HG02763 (cell line): Measurements from ENCODE around the gene KCNA3.

Experiments
- ATAC-seq: cut with Tn5 transposase; IDR thresholded peaks from one replicate; pipeline ENCODE4 v1.9.1; 2021; ENCODE audit warnings: mild to moderate bottlenecking, moderate library complexity; ENCODE audit not compliant: unreplicated experiment

Gene KCNA3

GRCh38 chr1:110639724-110640386 is 34.9 kb downstream of the KCNA3 start:
- ATAC-seq: no peak

GRCh38 chr1:110638556-110638955 is 36.2 kb downstream of the KCNA3 start:
- ATAC-seq: no peak

GRCh38 chr1:110638058-110638457 is 36.7 kb downstream of the KCNA3 start:
- no peak for ATAC-seq

DNA sequence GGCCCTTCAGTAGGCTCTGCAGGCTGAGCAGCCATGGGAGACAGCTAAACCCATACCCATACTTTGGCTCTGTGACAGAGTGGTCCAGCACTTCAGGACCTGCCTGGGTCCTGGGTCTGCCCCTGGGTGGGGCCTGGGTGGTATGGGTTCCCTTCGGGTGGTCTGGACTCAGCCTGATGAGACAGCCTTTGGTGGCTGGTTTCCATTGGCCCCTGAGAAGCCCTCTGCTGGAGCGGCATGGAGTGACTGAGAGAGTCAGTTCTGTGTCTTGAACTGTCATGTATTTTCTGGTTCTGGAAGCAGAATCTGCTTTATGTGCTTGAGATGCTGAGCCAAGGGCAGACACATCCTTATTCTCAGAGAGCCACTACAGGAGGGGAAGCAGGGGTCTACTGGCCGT is 37.3 kb downstream of the KCNA3 start:
- ATAC-seq: no peak

DNA sequence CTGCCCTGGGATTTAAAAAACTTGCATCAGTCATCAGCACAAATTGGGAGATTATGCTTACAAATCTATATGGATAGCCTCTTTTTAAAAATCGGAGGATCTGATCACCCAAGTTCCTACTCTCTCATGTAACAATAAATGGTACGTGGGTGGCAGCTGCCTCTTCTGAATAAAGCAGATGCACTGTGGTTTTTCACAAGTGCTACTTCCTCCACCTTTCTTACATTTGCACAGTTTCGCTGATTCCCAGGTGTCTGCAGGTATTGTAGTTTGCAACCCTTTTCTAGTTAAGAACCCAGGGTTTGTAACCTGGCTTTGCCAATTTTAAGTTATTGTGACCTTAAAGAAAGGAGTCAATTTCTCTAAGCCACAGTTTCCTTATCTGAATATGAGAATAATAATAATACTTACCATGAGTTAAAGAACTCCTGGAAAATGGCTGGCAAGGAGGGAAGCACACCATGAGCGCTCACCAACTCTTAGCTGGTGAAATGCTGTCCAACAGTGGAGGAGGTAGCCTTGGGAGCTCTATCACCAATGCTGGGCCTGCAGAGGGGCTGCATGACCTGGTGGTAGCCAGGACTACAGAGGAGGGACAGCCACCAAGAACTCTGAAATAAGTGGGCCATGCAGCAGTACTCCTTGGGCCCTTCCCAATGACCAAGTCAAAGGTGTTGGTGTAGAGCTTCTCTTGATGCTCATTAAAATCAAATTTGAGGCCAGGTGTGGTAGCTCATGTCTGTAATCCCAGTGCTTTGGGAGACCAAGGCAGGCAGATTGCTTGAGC is 38.4 kb downstream of the KCNA3 start:
- ATAC-seq: no peak

DNA sequence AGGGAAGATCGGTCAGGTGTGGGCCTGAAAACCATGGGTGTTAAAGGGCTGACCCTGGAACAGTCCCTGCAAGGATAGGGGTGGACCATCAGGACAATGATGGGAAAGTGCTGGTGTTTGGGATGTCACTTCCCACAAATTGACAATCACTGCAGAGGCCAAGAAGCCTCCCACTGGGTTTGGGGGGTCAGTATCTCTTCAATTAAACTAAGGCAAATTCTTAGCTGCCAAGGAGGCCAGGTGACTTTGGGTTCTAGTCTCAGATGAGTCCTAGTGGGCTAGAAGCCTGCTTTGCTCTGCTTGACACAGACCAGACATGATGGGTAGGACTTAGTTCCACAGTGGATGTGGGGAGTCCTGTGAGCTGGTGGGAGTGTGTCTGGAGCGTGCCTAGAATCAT is 39.3 kb downstream of the KCNA3 start:
- no peak for ATAC-seq

DNA sequence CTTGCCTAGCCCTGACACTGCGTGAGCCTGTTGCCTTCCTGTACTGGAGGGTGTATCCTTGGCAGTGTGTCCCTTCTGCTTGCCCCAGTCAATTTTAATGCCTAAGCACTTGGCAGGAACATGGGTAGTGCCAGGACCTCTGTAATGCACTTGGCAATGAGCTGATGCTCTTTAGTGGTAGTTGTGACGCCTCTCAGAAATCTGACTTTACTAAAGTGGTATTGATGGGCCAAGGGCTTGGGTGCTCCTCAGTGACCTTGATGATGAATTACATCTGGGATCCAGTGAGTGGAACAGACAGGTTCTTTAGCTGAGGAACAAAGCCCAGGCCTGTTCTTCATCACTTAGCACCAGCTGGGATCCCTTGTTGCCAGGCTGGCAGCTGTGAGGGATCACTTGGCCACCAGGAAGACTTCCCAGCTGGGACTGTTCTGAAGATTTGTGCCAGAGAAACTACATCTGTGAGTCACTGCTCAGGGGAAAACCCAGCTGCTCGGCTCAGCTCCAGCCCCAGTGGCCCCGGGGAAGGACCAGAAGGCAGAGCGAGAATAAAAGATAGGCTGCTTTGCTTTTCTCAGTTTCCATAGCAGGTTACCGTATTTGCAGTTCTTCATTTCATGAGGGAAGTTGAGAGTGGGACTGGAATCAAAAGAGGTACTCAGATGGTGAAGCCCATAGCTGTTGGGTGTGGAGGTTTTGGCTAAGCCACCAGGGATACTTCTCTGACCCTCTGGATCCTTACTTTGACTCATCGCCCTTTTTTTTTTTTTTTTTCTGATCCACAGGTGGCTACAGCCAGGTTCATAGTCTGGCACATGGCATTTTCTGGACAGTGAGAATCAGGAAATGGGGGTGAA is 40.1 kb downstream of the KCNA3 start:
- peak; percentile 63 for ATAC-seq

- ATAC-seq: no peak
These were observed 40.7 kb downstream of the KCNA3 start for GRCh38 chr1:110634086-110634454.

DNA sequence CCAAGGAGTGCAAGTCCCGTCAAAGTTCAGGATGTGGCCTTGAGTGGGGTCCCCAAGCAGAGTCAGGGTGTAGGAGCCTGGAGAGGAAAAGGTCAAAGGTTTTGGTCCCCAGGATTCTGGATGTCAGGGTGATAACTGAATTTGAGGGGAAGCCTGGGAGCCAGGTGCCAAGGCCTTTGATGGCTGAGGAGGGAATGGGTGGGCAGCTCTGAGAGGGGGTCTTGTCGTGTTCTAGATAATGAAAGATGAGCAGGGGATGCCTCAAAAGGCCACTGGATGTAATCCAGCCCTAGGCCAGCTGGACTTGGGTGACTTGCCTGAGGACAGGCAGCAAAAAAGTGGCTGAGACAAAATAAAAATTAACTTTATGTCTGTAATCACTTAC is 41.1 kb downstream of the KCNA3 start:
- ATAC-seq: no peak

- ATAC-seq: no peak
These were observed 42.7 kb downstream of the KCNA3 start for GRCh38 chr1:110631836-110632620.

GRCh38 chr1:110630839-110631663 is 43.7 kb downstream of the KCNA3 start:
- ATAC-seq: peak; percentile 47

DNA sequence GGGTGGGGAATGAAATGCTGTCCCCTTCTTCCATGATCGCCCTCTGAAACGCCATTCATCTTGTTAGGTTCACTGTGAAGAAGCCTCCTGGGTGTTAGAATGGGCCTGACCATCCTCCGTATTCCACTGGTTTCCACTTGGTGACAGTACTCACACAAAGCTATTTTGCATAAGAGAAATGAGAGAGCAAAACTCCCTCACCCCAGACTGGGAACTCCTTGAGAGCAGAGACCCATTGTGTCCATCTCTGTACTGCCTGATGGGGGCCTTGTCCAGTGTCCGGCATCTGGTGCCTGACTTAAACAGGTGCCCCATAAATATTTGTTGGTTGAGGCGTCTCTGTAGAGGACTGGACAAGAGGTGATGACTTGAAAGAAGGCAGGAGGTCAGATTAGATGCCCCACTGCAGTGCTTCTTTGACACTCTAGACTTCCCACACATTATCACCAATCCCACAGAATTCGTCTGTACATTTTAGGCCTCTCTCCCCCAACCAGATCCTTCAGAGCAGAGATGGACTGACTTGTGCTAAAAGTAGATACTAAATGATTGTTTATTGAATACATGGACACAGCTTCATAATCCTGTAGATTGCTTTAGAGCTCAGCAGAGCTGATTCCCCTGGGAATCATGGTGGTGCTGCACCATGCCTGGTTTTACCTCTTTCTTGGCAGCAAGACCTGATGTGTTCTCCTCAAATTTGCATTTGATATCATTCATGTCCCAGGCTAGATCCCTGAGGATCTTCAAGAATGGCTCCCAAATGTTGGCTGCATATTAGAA is 46.2 kb downstream of the KCNA3 start:
- no peak for ATAC-seq

DNA sequence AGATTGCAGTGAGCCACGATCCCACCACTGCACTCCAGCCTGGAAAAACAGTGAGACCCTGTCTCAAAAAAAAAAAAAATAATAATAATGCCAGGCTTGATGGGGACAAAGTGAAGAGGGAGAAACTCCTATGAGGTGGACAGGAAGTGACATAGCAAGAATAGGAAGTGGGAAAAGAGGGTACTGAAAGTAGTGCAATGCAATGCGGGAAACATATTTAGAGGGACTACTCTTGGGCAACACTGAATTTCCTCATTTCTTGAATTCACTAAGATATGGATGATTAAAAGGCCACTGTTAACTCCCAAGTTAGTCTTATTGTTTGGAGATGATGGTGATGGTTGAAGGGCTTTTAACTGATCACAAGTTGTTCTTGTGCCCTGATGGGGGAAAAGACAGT is 47.0 kb downstream of the KCNA3 start:
- no peak for ATAC-seq

DNA sequence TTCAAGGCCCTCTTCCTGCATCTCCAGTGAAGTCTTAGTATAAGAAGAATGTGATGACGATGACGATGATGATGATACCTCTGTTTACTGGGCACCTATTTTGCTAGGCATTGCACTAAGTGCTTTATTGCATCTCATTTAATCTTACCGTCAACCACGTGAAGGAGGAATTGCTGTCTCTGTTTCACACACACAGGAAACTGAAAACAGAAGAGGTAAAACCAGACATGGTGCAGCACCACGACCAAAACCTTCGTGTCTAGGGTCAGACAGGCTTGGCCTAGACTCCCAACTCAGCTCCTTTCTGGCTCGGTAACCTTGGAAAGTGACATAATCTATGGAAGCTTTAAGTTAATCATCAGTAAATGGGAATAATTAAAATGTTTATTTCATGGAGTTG is 47.9 kb downstream of the KCNA3 start:
- ATAC-seq: no peak
